GM12878 (cell line): ENCODE measurements around the gene MPZL3. TPM values are rescaled to one million over a fixed set of nuclear protein-coding genes. Genes with fewer than 3 reads are reported as not detected.

Experiments used
- E2F8 ChIP-seq: fragments of 450-650 bp; IDR thresholded peaks from 2 replicates; pipeline ENCODE4 v1.6.1; 2018; ENCODE audit warnings: mild to moderate bottlenecking, low read depth, moderate library complexity; ENCODE audit not compliant: partially characterized antibody
- EED ChIP-seq: sonication (generic); IDR thresholded peaks from 2 replicates; pipeline ENCODE4 v1.6.1; 2016; ENCODE audit warnings: antibody characterized with exemption, low read depth
- EZH2 ChIP-seq: IDR thresholded peaks from 2 replicates; pipeline ENCODE4 v1.6.1; 2012; ENCODE audit warnings: low read depth, mild to moderate bottlenecking, control low read depth, inconsistent platforms, low read length, borderline replicate concordance; ENCODE audit not compliant: control insufficient read depth
- GABPA ChIP-seq: IDR thresholded peaks from 2 replicates; pipeline ENCODE4 v1.6.1; 2014; ENCODE audit warnings: antibody characterized with exemption, low read depth, mild to moderate bottlenecking, inconsistent platforms
- MTA2 ChIP-seq: fragments of 450-650 bp; IDR thresholded peaks from 2 replicates; pipeline ENCODE4 v1.6.1; 2016; ENCODE audit warnings: low read depth, mild to moderate bottlenecking, moderate library complexity
- MYB ChIP-seq: fragments of 150-350 bp; IDR thresholded peaks from 2 replicates; pipeline ENCODE4 v1.6.1; 2014; ENCODE audit warnings: mild to moderate bottlenecking, low read depth, low read length, borderline replicate concordance
- NFXL1 ChIP-seq: fragments of 450-650 bp; IDR thresholded peaks from 2 replicates; pipeline ENCODE4 v1.6.1; 2017; ENCODE audit warnings: antibody characterized with exemption, mild to moderate bottlenecking, borderline replicate concordance
- NRF1 ChIP-seq: conservative IDR thresholded peaks from 2 replicates; pipeline ENCODE4 v1.6.1; 2011; ENCODE audit warnings: mild to moderate bottlenecking, low read depth, low read length, improper control_type of control experiment
- PAX5 ChIP-seq: IDR thresholded peaks from 2 replicates; pipeline ENCODE4 v1.6.1; 2011; ENCODE audit warnings: low read depth, low read length, borderline replicate concordance
- PML ChIP-seq: IDR thresholded peaks from 2 replicates; pipeline ENCODE4 v1.6.1; 2012; ENCODE audit warnings: low read length, inconsistent platforms
- RFX5 ChIP-seq: IDR thresholded peaks from 2 replicates; pipeline ENCODE4 v1.6.1; 2011; ENCODE audit warnings: low read depth, low read length, improper control_type of control experiment
- SRF ChIP-seq, 2 experiments: IDR thresholded peaks; 2 replicates each; pipeline ENCODE4 v1.6.1; 2011; ENCODE audit warnings: low read depth in 2 of 2, low read length in 2 of 2, mild to moderate bottlenecking in 1 of 2, moderate library complexity in 1 of 2
- SUPT20H ChIP-seq: IDR thresholded peaks from 2 replicates; pipeline ENCODE4 v1.6.1; 2011; ENCODE audit warnings: low read depth, mild to moderate bottlenecking, low read length, moderate library complexity, borderline replicate concordance; ENCODE audit not compliant: control insufficient read depth
- TCF12 ChIP-seq: IDR thresholded peaks from 2 replicates; pipeline ENCODE4 v1.6.1; 2011; ENCODE audit warnings: low read depth, mild to moderate bottlenecking, low read length
- YY1 ChIP-seq: IDR thresholded peaks from 2 replicates; pipeline ENCODE4 v1.6.1; 2011; ENCODE audit warnings: low read depth, mild to moderate bottlenecking, low read length
- ZNF687 ChIP-seq: fragments of 450-650 bp; IDR thresholded peaks from 2 replicates; pipeline ENCODE4 v1.6.1; 2017; ENCODE audit warnings: mild to moderate bottlenecking, moderate library complexity
- polyA plus RNA-seq, 11 experiments: library from polyadenylated mRNA; depleted of rRNA in 4 of 11; unstranded in 6 of 11; stranded (reverse) in 5 of 11; fragments of >200 nt; fragmentation: Nextera tagmentation in 4 of 11; fragmentation: Illumina TruSeq in 1 of 11; extraction: Ambion mirVana in 4 of 11; extraction: Trizol in 1 of 11; gene quantifications; 1 replicate in 1 of 11; 2 replicates in 10 of 11; pipeline versions ENCODE4 v1.2.1 to v1.2.3, GENCODE V29; 2011 to 2016; ENCODE audit warnings: inconsistent platforms in 2 of 11, missing spikeins in 2 of 11, low read depth in 1 of 11
- total RNA-seq, 4 experiments: library from RNA; depleted of rRNA in 3 of 4; stranded (reverse); fragments of >200 nt in 3 of 4; fragmentation: Illumina TruSeq in 1 of 4; extraction: Trizol in 1 of 4; gene quantifications; 2 replicates each; pipeline versions ENCODE4 v1.2.1 to v1.2.3, GENCODE V29; 2013 to 2021
- TF ChIP-seq, protein P1 (sequence below): IDR thresholded peaks from 2 replicates; pipeline ENCODE4 v1.6.1; 2012; ENCODE audit warnings: low read length, inconsistent platforms
- TF ChIP-seq, protein P2 (sequence below): fragments of 450-650 bp; IDR thresholded peaks from 2 replicates; pipeline ENCODE4 v1.6.1; 2017; ENCODE audit warnings: borderline replicate concordance
- TF ChIP-seq, protein P3 (sequence below): IDR thresholded peaks from 2 replicates; pipeline ENCODE4 v1.6.1; 2012; ENCODE audit warnings: low read depth, low read length, improper control_type of control experiment

Gene MPZL3
- total and polyA plus RNA-seq, 10 of the 15 experiments (the other 5 are each of a cell fraction or from before 2014, with no cell fraction given), result 2.1 to 7.5 (median 6.2) TPM

DNA sequence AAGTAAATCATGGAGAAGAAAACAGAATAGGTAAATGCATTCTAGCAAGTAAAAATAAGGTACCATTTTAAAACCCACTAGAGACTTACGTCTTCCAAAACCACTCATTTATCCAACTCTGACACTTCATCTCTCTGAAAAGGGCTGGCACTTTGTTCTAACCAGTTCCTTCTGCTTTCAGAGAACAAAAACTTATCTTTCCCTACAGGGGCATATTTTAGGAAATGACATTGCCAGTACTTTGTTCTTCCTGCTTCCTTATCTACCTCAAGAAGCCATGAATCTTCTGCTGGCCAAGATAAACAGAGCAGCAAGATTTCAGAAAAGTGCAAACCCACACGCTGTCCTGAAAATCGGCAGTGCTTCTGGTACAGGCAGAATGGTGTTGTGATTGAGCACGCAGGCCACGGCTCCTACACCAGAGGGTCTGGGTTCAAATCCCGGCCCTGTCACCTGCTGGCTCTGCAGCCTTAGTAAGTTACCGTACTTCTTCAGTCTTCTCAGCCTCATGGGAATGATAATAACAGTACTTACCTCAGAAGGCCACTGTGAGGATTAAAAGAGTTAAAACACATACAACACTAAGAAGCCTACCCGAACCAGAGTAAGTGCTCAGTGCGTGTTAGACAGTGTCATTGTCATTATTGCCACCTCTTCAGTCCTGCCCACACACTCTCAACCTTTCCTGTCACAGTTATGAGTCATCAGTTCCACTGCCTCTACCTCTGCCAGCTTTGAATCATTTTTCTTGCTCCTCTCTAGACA, 11.0 kb downstream of the MPZL3 start (continued):
- TF ChIP-seq ZNF687 (peak; percentile 73), RFX5 (no peak), YY1 (no peak), EED (peak; percentile 55; the same call in 1 of the 2 replicates), NFXL1 (no peak), GABPA (no peak), TCF12 (no peak), SRF (IDR thresholded peaks at IDR 0.05; ENCODE audit: low read depth in 2 of 2, low read length in 2 of 2) (0 out of 4 replicates have a peak, but pooled peaks of 1 of the 2 experiments have one; percentile 30), PML (no peak), MYB (no peak), E2F8 (no peak), EZH2 (no peak), MTA2 (peak; percentile 86), NRF1 (no peak), SUPT20H (no peak), PAX5 (peak; percentile 74; the same call in 1 of the 2 replicates)
- TF ChIP-seq, protein P1, sequence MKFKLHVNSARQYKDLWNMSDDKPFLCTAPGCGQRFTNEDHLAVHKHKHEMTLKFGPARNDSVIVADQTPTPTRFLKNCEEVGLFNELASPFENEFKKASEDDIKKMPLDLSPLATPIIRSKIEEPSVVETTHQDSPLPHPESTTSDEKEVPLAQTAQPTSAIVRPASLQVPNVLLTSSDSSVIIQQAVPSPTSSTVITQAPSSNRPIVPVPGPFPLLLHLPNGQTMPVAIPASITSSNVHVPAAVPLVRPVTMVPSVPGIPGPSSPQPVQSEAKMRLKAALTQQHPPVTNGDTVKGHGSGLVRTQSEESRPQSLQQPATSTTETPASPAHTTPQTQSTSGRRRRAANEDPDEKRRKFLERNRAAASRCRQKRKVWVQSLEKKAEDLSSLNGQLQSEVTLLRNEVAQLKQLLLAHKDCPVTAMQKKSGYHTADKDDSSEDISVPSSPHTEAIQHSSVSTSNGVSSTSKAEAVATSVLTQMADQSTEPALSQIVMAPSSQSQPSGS, result 0 out of 2 replicates have a peak, but pooled peaks have one; percentile 37
- TF ChIP-seq, protein P2, sequence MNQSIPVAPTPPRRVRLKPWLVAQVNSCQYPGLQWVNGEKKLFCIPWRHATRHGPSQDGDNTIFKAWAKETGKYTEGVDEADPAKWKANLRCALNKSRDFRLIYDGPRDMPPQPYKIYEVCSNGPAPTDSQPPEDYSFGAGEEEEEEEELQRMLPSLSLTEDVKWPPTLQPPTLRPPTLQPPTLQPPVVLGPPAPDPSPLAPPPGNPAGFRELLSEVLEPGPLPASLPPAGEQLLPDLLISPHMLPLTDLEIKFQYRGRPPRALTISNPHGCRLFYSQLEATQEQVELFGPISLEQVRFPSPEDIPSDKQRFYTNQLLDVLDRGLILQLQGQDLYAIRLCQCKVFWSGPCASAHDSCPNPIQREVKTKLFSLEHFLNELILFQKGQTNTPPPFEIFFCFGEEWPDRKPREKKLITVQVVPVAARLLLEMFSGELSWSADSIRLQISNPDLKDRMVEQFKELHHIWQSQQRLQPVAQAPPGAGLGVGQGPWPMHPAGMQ, result no peak
- TF ChIP-seq, protein P3, sequence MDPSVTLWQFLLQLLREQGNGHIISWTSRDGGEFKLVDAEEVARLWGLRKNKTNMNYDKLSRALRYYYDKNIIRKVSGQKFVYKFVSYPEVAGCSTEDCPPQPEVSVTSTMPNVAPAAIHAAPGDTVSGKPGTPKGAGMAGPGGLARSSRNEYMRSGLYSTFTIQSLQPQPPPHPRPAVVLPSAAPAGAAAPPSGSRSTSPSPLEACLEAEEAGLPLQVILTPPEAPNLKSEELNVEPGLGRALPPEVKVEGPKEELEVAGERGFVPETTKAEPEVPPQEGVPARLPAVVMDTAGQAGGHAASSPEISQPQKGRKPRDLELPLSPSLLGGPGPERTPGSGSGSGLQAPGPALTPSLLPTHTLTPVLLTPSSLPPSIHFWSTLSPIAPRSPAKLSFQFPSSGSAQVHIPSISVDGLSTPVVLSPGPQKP, result no peak
